ENCODE data around the gene CENPS.
"Not testable (repeated sequence)": the region's sequence is repeated elsewhere in the genome, so short reads cannot be mapped to it uniquely, and the experiment has no call there.

GRCh38 chr1:10425826-10426534 lies 4.3 kb upstream of the CENPS start:
- TF ChIP-seq TAF1 (IDR thresholded peaks at IDR 0.05; ENCODE audit: low read depth, low read length); CTCF (IDR thresholded peaks at IDR 0.05; ENCODE audit: control extremely low read depth in 1 of 3, insufficient read depth in 1 of 3, low read depth in 1 of 3, low read length in 3 of 3); TBP (IDR thresholded peaks at IDR 0.05; ENCODE audit: low read depth, low read length); MAX (IDR thresholded peaks at IDR 0.05); CEBPB (IDR thresholded peaks at IDR 0.05; ENCODE audit: low read depth, low read length); EZH2 (IDR thresholded peaks at IDR 0.05; ENCODE audit: low read depth, low read length, severe bottlenecking); POLR2A (IDR thresholded peaks at IDR 0.05; ENCODE audit: control extremely low read depth in 1 of 2, low read depth in 2 of 2, low read length in 2 of 2); GABPA (IDR thresholded peaks at IDR 0.05; ENCODE audit: borderline replicate concordance, insufficient read depth, low read length); CHD7 (IDR thresholded peaks at IDR 0.05; ENCODE audit: insufficient replicate concordance, low read length); RFX5 (IDR thresholded peaks at IDR 0.05; ENCODE audit: borderline replicate concordance, low read depth, low read length); RAD21 (IDR thresholded peaks at IDR 0.05 in 1 of 2, conservative IDR thresholded peaks at IDR 0.05 in 1 of 2; ENCODE audit: low read depth in 2 of 2, low read length in 2 of 2); CHD1 (IDR thresholded peaks at IDR 0.05; ENCODE audit: low read depth, low read length); CHD2 (IDR thresholded peaks at IDR 0.05; ENCODE audit: low read length); NRF1 (IDR thresholded peaks at IDR 0.05; ENCODE audit: low read depth, low read length): not testable (repeated sequence)

Measured in H1 (cell line).